ENCODE measurements around the gene TMEM231. TPM values are rescaled to one million over a fixed set of nuclear protein-coding genes. Genes with fewer than 3 reads are reported as not detected.

TMEM231 gene
- total RNA-seq, 1 donor from 2014 or later = 14.1 TPM

GRCh38 chr16:75575958-75576357 is 19.9 kb upstream of the TMEM231 start:
- DNase-seq = no peak
- Mint-ChIP-seq H3K27ac (ENCODE audit: unreplicated experiment) (no peak overlapping the region), H3K27me3 (ENCODE audit: unreplicated experiment) (no peaks in the 10 kb centered on the region), H3K4me3 (ENCODE audit: unreplicated experiment) (no peak overlapping the region), H3K36me3 (ENCODE audit: unreplicated experiment) (peaks cover 3% of the 10 kb centered on the region), H3K9me3 (ENCODE audit: unreplicated experiment) (peaks cover 7% of the 10 kb centered on the region), H3K4me1 (ENCODE audit: low read depth, unreplicated experiment) (no peaks in the 10 kb centered on the region)
- no peak for TF ChIP-seq CTCF (IDR thresholded peaks at IDR 0.05; ENCODE audit: partially characterized antibody, unreplicated experiment)

- no peak overlapping the region for H3K27ac Mint-ChIP-seq (ENCODE audit: unreplicated experiment)
- H3K36me3 Mint-ChIP-seq (ENCODE audit: unreplicated experiment) = peaks cover 3% of the 10 kb centered on the region
- TF ChIP-seq CTCF (IDR thresholded peaks at IDR 0.05; ENCODE audit: partially characterized antibody, unreplicated experiment) = no peak
- DNase-seq = no peak
- H3K4me1 Mint-ChIP-seq (ENCODE audit: low read depth, unreplicated experiment) = no peaks in the 10 kb centered on the region
- H3K4me3 Mint-ChIP-seq (ENCODE audit: unreplicated experiment) = no peak overlapping the region
- H3K9me3 Mint-ChIP-seq (ENCODE audit: unreplicated experiment) = peaks cover 2% of the 10 kb centered on the region
- H3K27me3 Mint-ChIP-seq (ENCODE audit: unreplicated experiment) = no peaks in the 10 kb centered on the region
Measured at GRCh38 chr16:75573955-75574354, 17.9 kb upstream of the TMEM231 start.

GRCh38 chr16:75572864-75573542 is 17.0 kb upstream of the TMEM231 start:
- Mint-ChIP-seq H3K27me3 (ENCODE audit: unreplicated experiment) (no peaks in the 10 kb centered on the region), H3K36me3 (ENCODE audit: unreplicated experiment) (peaks cover 3% of the 10 kb centered on the region), H3K9me3 (ENCODE audit: unreplicated experiment) (peaks cover 2% of the 10 kb centered on the region), H3K27ac (ENCODE audit: unreplicated experiment) (no peak overlapping the region), H3K4me1 (ENCODE audit: low read depth, unreplicated experiment) (no peaks in the 10 kb centered on the region), H3K4me3 (ENCODE audit: unreplicated experiment) (no peak overlapping the region)
- TF ChIP-seq CTCF (IDR thresholded peaks at IDR 0.05; ENCODE audit: partially characterized antibody, unreplicated experiment) = no peak
- DNase-seq = no peak

GRCh38 chr16:75570396-75571065 is 14.5 kb upstream of the TMEM231 start:
- H3K27ac Mint-ChIP-seq (ENCODE audit: unreplicated experiment) = no peak overlapping the region
- TF ChIP-seq CTCF (IDR thresholded peaks at IDR 0.05; ENCODE audit: partially characterized antibody, unreplicated experiment) = no peak
- H3K4me3 Mint-ChIP-seq (ENCODE audit: unreplicated experiment) = no peak overlapping the region
- H3K36me3 Mint-ChIP-seq (ENCODE audit: unreplicated experiment) = peaks cover 3% of the 10 kb centered on the region
- H3K4me1 Mint-ChIP-seq (ENCODE audit: low read depth, unreplicated experiment) = peaks cover 5% of the 10 kb centered on the region
- H3K9me3 Mint-ChIP-seq (ENCODE audit: unreplicated experiment) = peaks cover 10% of the 10 kb centered on the region
- no peaks in the 10 kb centered on the region for H3K27me3 Mint-ChIP-seq (ENCODE audit: unreplicated experiment)
- no peak for DNase-seq

GRCh38 chr16:75567911-75568310 is 11.9 kb upstream of the TMEM231 start:
- no peak for TF ChIP-seq CTCF (IDR thresholded peaks at IDR 0.05; ENCODE audit: partially characterized antibody, unreplicated experiment)
- no peak for DNase-seq
- Mint-ChIP-seq H3K9me3 (ENCODE audit: unreplicated experiment) (peaks cover 18% of the 10 kb centered on the region), H3K4me3 (ENCODE audit: unreplicated experiment) (peak overlapping the region; percentile 91), H3K27me3 (ENCODE audit: unreplicated experiment) (peaks cover 8% of the 10 kb centered on the region), H3K4me1 (ENCODE audit: low read depth, unreplicated experiment) (peaks cover 19% of the 10 kb centered on the region), H3K27ac (ENCODE audit: unreplicated experiment) (no peak overlapping the region), H3K36me3 (ENCODE audit: unreplicated experiment) (no peaks in the 10 kb centered on the region)
